Neutrophil (primary cell): Measurements from ENCODE around the gene LRRC8D.

Source experiments
- H3K27ac ChIP-seq: fragments of 200-600 bp; sonication (generic); 2 replicates; pipeline ENCODE4 v1.5.1; 2016; ENCODE audit warnings: mild to moderate bottlenecking, moderate library complexity
- H3K27me3 ChIP-seq: fragments of 200-600 bp; sonication (generic); 2 replicates; pipeline ENCODE4 v1.6.0; 2016; ENCODE audit warnings: mild to moderate bottlenecking
- H3K36me3 ChIP-seq: fragments of 200-600 bp; sonication (generic); 2 replicates; pipeline ENCODE4 v1.5.1; 2017
- H3K4me1 ChIP-seq, 2 experiments: fragments of 200-600 bp in 1 of 2; sonication (generic) in 1 of 2; 1 replicate in 1 of 2; 2 replicates in 1 of 2; pipeline versions ENCODE4 v1.5.1 to v1.6.1; 2013 to 2016; ENCODE audit warnings: low read depth in 1 of 2, low read length in 1 of 2, mild to moderate bottlenecking in 1 of 2, moderate library complexity in 1 of 2; ENCODE audit not compliant: control insufficient read depth in 1 of 2, insufficient read depth in 1 of 2
- H3K4me3 ChIP-seq, 2 experiments: fragments of 200-600 bp in 1 of 2; sonication (generic) in 1 of 2; 1 replicate in 1 of 2; 2 replicates in 1 of 2; pipeline ENCODE4 v1.5.1; 2013 to 2016; ENCODE audit warnings: low read depth in 1 of 2, low read length in 1 of 2, mild to moderate bottlenecking in 1 of 2, moderate library complexity in 1 of 2
- H3K9me3 ChIP-seq: fragments of 200-600 bp; sonication (generic); 2 replicates; pipeline ENCODE4 v1.5.1; 2016
- CTCF ChIP-seq: fragments of 200-600 bp; sonication (generic); IDR thresholded peaks from 2 replicates; pipeline ENCODE4 v1.5.1; 2016; ENCODE audit warnings: antibody characterized with exemption

Gene LRRC8D

GRCh38 chr1:89816366-89816765 is 4.5 kb upstream of the LRRC8D start:
- peak overlapping the region; percentile 70 for H3K27ac ChIP-seq
- TF ChIP-seq CTCF: no peak

GRCh38 chr1:89821322-89822108 is 683 bp downstream of the LRRC8D start:
- H3K36me3 ChIP-seq: no peaks in the 10 kb centered on the region
- no peaks in the 10 kb centered on the region for H3K9me3 ChIP-seq
- peak overlapping the region; percentile 83 to 92 for H3K4me3 ChIP-seq
- peak overlapping the region; percentile 92 for H3K27ac ChIP-seq
- peak; percentile 75 for TF ChIP-seq CTCF
- peaks cover 74 to 80% of the 10 kb centered on the region in 2 experiments for H3K4me1 ChIP-seq
- H3K27me3 ChIP-seq: no peaks in the 10 kb centered on the region

More at GRCh38 chr1:89816366-89816765, 4.5 kb upstream of the LRRC8D start:
- Histone ChIP-seq H3K36me3 (no peaks in the 10 kb centered on the region), H3K27me3 (no peaks in the 10 kb centered on the region), H3K4me3 (no peak overlapping the region), H3K4me1 (peaks cover 74 to 76% of the 10 kb centered on the region in 2 experiments), H3K9me3 (no peaks in the 10 kb centered on the region)

- H3K4me1 ChIP-seq: peaks cover 79 to 80% of the 10 kb centered on the region in 2 experiments
- H3K4me3 ChIP-seq: peak overlapping the region; percentile 83 to 92
- no peaks in the 10 kb centered on the region for H3K36me3 ChIP-seq
- peak overlapping the region; percentile 92 for H3K27ac ChIP-seq
- no peaks in the 10 kb centered on the region for H3K27me3 ChIP-seq
- H3K9me3 ChIP-seq: no peaks in the 10 kb centered on the region
- TF ChIP-seq CTCF: no peak
Measured at GRCh38 chr1:89822109-89822962, 1.5 kb downstream of the LRRC8D start.

- no peak for TF ChIP-seq CTCF
- H3K4me3 ChIP-seq: peak overlapping the region; percentile 83 to 92
- H3K36me3 ChIP-seq: no peaks in the 10 kb centered on the region
- H3K4me1 ChIP-seq: peaks cover 73 to 77% of the 10 kb centered on the region in 2 experiments
- H3K9me3 ChIP-seq: no peaks in the 10 kb centered on the region
- H3K27ac ChIP-seq: peak overlapping the region; percentile 92
- H3K27me3 ChIP-seq: no peaks in the 10 kb centered on the region
Measured at GRCh38 chr1:89822999-89823628, 2.3 kb downstream of the LRRC8D start.

- H3K36me3 ChIP-seq: no peaks in the 10 kb centered on the region
- peak overlapping the region; percentile 92 for H3K27ac ChIP-seq
- peak overlapping the region in 1 of 2 experiments; percentile 83 for H3K4me3 ChIP-seq
- no peaks in the 10 kb centered on the region for H3K9me3 ChIP-seq
- no peaks in the 10 kb centered on the region for H3K27me3 ChIP-seq
- peaks cover 71 to 76% of the 10 kb centered on the region in 2 experiments for H3K4me1 ChIP-seq
- TF ChIP-seq CTCF: no peak
Measured at GRCh38 chr1:89823679-89824292, 3.0 kb downstream of the LRRC8D start.
